ENCODE results near the gene FGFR2.
"Not testable (repeated sequence)": the region's sequence is repeated elsewhere in the genome, so short reads cannot be mapped to it uniquely, and the experiment has no call there.

Gene FGFR2

DNA sequence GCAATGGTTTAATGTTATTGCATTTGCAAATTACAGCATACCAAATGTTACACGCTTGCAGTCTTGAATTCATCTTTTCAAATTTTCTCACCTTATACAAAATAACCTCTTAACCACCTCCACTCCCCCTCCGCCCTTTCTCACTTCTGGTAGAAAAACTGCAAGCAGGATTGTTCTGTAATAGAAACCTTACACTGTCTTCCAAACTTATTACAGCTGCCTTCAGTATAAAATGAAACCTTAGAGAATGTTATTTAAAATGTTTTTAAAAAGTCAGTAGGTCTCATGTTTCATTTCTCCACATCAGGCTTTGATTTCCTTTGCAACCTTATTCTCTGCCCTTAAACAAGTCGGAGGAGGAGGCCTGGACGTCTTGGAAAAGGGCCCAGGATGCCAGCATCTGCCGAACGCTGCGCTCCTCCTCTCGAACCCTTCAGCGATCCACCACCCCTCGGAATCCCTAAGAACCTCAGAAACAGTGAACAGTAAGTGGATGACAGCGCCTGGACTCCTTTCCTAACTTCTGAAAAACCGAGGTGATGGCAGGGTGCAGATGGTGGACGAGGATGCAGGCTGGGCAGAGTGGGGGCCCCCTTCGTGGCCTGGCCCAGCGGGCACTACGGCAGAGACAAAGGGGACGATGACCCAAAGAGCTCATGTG is 74.0 kb downstream of the FGFR2 start:
- DNase-seq (ENCODE audit: low read depth), result no peak
- H3K4me3 ChIP-seq (ENCODE audit: control insufficient read depth, low read depth, low read length), result no peak overlapping the region

GRCh38 chr10:121522831-121523230 is 75.4 kb downstream of the FGFR2 start:
- TF ChIP-seq CTCF (conservative IDR thresholded peaks at IDR 0.05; ENCODE audit: control insufficient read depth, insufficient read depth, low read depth, low read length), result no peak
- H3K4me3 ChIP-seq (ENCODE audit: control insufficient read depth, low read depth, low read length), result no peak overlapping the region
- DNase-seq (ENCODE audit: low read depth), result no peak

More for the DNA sequence above, 74.0 kb downstream of the FGFR2 start:
- no peak for TF ChIP-seq CTCF (conservative IDR thresholded peaks at IDR 0.05; ENCODE audit: control insufficient read depth, insufficient read depth, low read depth, low read length)

DNA sequence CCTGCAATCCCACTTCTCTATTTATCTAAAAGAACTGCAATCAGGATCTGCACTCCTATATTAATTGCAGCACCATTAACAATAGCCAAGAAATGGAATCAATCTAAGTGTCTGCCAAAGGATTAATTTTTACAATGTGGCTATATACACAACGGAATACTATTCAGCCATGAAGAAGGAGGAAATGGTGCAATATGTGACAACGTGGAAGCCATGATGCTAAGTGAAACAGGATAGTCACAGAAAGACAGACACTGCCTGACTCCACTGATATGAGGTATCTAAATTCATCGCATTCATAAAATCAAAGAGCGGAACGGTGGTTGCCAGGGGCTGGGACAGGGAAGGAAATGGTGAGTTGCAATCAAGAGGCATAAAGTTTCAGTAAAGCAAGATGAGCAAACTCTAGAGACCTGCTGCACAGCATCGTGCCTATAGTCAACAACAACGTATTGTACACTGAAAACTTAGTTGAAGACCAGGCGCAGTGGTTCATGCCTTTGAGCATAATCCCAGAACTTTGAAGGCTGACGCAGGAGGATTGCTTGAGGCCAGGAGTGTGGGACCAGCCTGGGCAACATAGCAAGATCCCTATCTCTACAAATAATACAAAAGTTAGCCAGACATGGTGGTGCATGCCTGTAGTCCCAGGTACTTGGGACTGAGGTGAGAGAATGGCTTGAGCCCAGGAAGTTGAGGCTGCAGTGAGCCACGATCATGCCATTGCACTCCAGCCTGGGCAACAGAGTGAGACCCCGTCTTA is 76.3 kb downstream of the FGFR2 start:
- H3K4me3 ChIP-seq (ENCODE audit: control insufficient read depth, low read depth, low read length), result no peak overlapping the region
- TF ChIP-seq CTCF (conservative IDR thresholded peaks at IDR 0.05; ENCODE audit: control insufficient read depth, insufficient read depth, low read depth, low read length), result no peak
- DNase-seq (ENCODE audit: low read depth), result no peak

DNA sequence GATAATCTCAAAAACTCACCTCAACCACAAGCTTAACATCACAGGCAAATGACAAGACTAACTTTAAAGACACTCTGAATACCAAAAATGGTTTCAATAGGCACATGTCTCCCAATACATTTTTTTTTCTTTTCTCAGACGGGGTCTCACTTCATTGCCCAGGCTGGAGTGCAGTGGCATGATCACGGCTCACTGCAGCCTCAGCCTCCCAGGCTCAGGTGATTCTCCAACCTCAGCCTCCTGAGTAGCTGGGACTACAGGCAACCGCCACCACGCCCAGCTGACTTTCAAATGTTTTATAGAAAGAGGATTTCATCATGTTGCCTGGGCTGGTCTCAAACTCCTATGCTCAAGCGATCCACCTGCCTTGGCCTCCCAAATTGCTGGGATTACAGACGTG is 77.7 kb downstream of the FGFR2 start:
- DNase-seq (ENCODE audit: low read depth); H3K4me3 ChIP-seq (ENCODE audit: control insufficient read depth, low read depth, low read length): not testable (repeated sequence)

GRCh38 chr10:121519901-121520493 is 78.2 kb downstream of the FGFR2 start:
- DNase-seq (ENCODE audit: low read depth), result no peak
- TF ChIP-seq CTCF (conservative IDR thresholded peaks at IDR 0.05; ENCODE audit: control insufficient read depth, insufficient read depth, low read depth, low read length), result no peak
- H3K4me3 ChIP-seq (ENCODE audit: control insufficient read depth, low read depth, low read length), result no peak overlapping the region

DNA sequence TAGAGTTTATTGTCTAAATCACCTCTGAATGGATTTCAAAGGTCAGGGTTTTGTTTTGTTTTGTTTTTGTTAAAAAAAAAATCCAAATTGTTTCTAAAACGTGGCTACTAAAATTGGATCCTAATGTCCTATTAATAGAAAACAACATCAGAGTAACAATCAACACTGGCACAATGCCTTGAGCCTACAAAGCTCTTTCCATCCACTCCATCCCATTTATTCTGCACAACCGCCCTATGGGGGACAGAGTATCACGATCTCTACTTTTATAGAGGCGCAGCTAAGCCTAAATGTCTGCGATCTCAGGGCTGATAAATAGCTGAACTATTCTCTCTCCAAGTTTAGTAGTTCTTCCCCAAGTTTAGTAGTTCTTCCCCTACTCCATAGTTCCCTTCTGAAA is 78.8 kb downstream of the FGFR2 start:
- DNase-seq (ENCODE audit: low read depth), result no peak
- no peak overlapping the region for H3K4me3 ChIP-seq (ENCODE audit: control insufficient read depth, low read depth, low read length)
- TF ChIP-seq CTCF (conservative IDR thresholded peaks at IDR 0.05; ENCODE audit: control insufficient read depth, insufficient read depth, low read depth, low read length), result no peak

GRCh38 chr10:121518333-121518732 is 79.9 kb downstream of the FGFR2 start:
- H3K4me3 ChIP-seq (ENCODE audit: control insufficient read depth, low read depth, low read length), result no peak overlapping the region
- DNase-seq (ENCODE audit: low read depth), result no peak
- TF ChIP-seq CTCF (conservative IDR thresholded peaks at IDR 0.05; ENCODE audit: control insufficient read depth, insufficient read depth, low read depth, low read length), result no peak

Measured in fibroblast of mammary gland (primary cell).